IMR-90 (cell line): ENCODE data around the gene GLRX3. TPM values are rescaled to one million over a fixed set of nuclear protein-coding genes. Genes with fewer than 3 reads are reported as not detected.
A peak's percentile ranks its signal among the peaks of the same experiment; 100 is the strongest.

ENCODE experiments used
- ATAC-seq: fragments of 200-7000 bp; cut with Tn5 transposase; 2 replicates; pipeline ENCODE4 v1.9.1; 2020; ENCODE audit warnings: low read depth, mild to moderate bottlenecking, moderate library complexity
- BruUV-seq: library from RNA; stranded (reverse); fragments of 400-500 nt; replicated peaks from 2 replicates; lab custom pipeline; 2021; lab: Mats Ljungman, UMichigan
- CTCF ChIA-PET: fragments of 300-600 bp; formaldehyde crosslinking; extraction: SDS; loops from one replicate; lab custom pipeline; 2021; ENCODE audit warnings: antibody characterized with exemption; lab: Yijun Ruan, JAX
- POLR2A ChIA-PET: fragments of 300-600 bp; sonication (Branson Sonifier 250); formaldehyde crosslinking; loops from one replicate; lab custom pipeline; 2022; ENCODE audit warnings: antibody characterized with exemption; ENCODE audit not compliant: unreplicated experiment; lab: Charles Lee
- DNase-seq: peaks from one replicate; pipeline ENCODE4 v3.0.0; 2013
- H2AFZ ChIP-seq: replicated peaks from 2 replicates; pipeline ENCODE3; 2013; ENCODE audit warnings: low read length, mild to moderate bottlenecking; ENCODE audit not compliant: poor library complexity
- H2AK5ac ChIP-seq: 2 replicates; pipeline ENCODE4 v1.6.1; 2013; ENCODE audit warnings: low read depth, low read length, inconsistent platforms
- H2AK9ac ChIP-seq: replicated peaks from 2 replicates; pipeline ENCODE3; 2013; ENCODE audit warnings: mild to moderate bottlenecking, low read depth, low read length, moderate library complexity; ENCODE audit not compliant: poor library complexity
- H2BK120ac ChIP-seq: 2 replicates; pipeline ENCODE4 v1.6.1; 2013; ENCODE audit warnings: low read depth, low read length, inconsistent platforms
- H2BK15ac ChIP-seq: 3 replicates; pipeline ENCODE4 v1.6.1; 2013; ENCODE audit warnings: low read depth, low read length, inconsistent platforms
- H2BK20ac ChIP-seq: 2 replicates; pipeline ENCODE4 v1.6.1; 2013; ENCODE audit warnings: low read depth, mild to moderate bottlenecking, inconsistent platforms, low read length, moderate library complexity
- H2BK5ac ChIP-seq: 2 replicates; pipeline ENCODE4 v1.6.1; 2013; ENCODE audit warnings: mild to moderate bottlenecking, low read depth, low read length, inconsistent platforms; ENCODE audit not compliant: poor library complexity, severe bottlenecking
- H3K14ac ChIP-seq: replicated peaks from 2 replicates; pipeline ENCODE4 v1.6.1; 2013; ENCODE audit warnings: low read depth, low read length, inconsistent platforms
- H3K18ac ChIP-seq: 2 replicates; pipeline ENCODE4 v1.6.1; 2013; ENCODE audit warnings: low read depth, low read length, control low read depth
- H3K23ac ChIP-seq: 2 replicates; pipeline ENCODE4 v1.6.1; 2013; ENCODE audit warnings: low read depth, low read length, inconsistent platforms
- H3K27ac ChIP-seq: 2 replicates; pipeline ENCODE4 v1.5.1; 2013; ENCODE audit warnings: mild to moderate bottlenecking, control low read depth, low read length; ENCODE audit not compliant: insufficient read depth
- H3K27me3 ChIP-seq: 2 replicates; pipeline ENCODE4 v1.6.1; 2013; ENCODE audit warnings: low read length; ENCODE audit not compliant: control insufficient read depth, insufficient read depth
- H3K36me3 ChIP-seq: 2 replicates; pipeline ENCODE4 v1.6.1; 2013; ENCODE audit warnings: low read length, mixed read lengths; ENCODE audit not compliant: control insufficient read depth, insufficient read depth
- H3K4ac ChIP-seq: 2 replicates; pipeline ENCODE4 v1.6.1; 2013; ENCODE audit warnings: low read depth, low read length, inconsistent platforms
- H3K4me1 ChIP-seq: 2 replicates; pipeline ENCODE4 v1.6.1; 2013; ENCODE audit warnings: low read length, mixed read lengths; ENCODE audit not compliant: control insufficient read depth, insufficient read depth
- H3K4me2 ChIP-seq: 2 replicates; pipeline ENCODE4 v1.6.1; 2013; ENCODE audit warnings: low read depth, mild to moderate bottlenecking, control low read depth, low read length, moderate library complexity
- H3K4me3 ChIP-seq: 2 replicates; pipeline ENCODE4 v1.5.1; 2013; ENCODE audit warnings: low read depth, mild to moderate bottlenecking, control low read depth, low read length, moderate library complexity; ENCODE audit not compliant: insufficient read depth
- H3K56ac ChIP-seq: 2 replicates; pipeline ENCODE4 v1.6.1; 2013; ENCODE audit warnings: low read length, inconsistent platforms; ENCODE audit not compliant: insufficient read depth; ENCODE audit errors: extremely low read depth
- H3K79me1 ChIP-seq, 2 experiments: 2 replicates each; pipeline ENCODE4 v1.6.1; 2013; ENCODE audit warnings: low read length in 2 of 2, inconsistent platforms in 1 of 2, low read depth in 1 of 2
- H3K9ac ChIP-seq: 2 replicates; pipeline ENCODE4 v1.6.1; 2013; ENCODE audit warnings: low read depth, low read length, control low read depth
- H3K9me1 ChIP-seq: 2 replicates; pipeline ENCODE4 v1.6.1; 2013; ENCODE audit warnings: low read length, inconsistent platforms; ENCODE audit not compliant: insufficient read depth
- H3K9me3 ChIP-seq: 2 replicates; pipeline ENCODE4 v1.6.1; 2013; ENCODE audit warnings: low read length; ENCODE audit not compliant: control insufficient read depth, insufficient read depth
- H4K20me1 ChIP-seq: 2 replicates; pipeline ENCODE4 v1.6.1; 2013; ENCODE audit warnings: low read length, inconsistent platforms; ENCODE audit not compliant: insufficient read depth
- H4K5ac ChIP-seq: 2 replicates; pipeline ENCODE4 v1.6.1; 2013; ENCODE audit warnings: mild to moderate bottlenecking, low read depth, low read length, control low read depth
- H4K8ac ChIP-seq, 2 experiments: 2 replicates each; pipeline ENCODE4 v1.6.1; 2013; ENCODE audit warnings: low read depth in 2 of 2, low read length in 2 of 2, control low read depth in 1 of 2, inconsistent platforms in 1 of 2
- H4K91ac ChIP-seq: 2 replicates; pipeline ENCODE4 v1.6.1; 2013; ENCODE audit warnings: low read depth, low read length, inconsistent platforms; ENCODE audit not compliant: insufficient read depth
- BHLHE40 ChIP-seq: fragments of 150-350 bp; IDR thresholded peaks from 2 replicates; pipeline ENCODE4 v1.6.1; 2016; ENCODE audit warnings: mild to moderate bottlenecking, low read depth, low read length
- CEBPB ChIP-seq: IDR thresholded peaks from 2 replicates; pipeline ENCODE4 v1.6.1; 2012; ENCODE audit warnings: low read depth, low read length, improper control_type of control experiment
- CHD1 ChIP-seq: IDR thresholded peaks from 2 replicates; pipeline ENCODE4 v1.6.1; 2012; ENCODE audit warnings: low read depth, low read length, improper control_type of control experiment
- CTCF ChIP-seq: conservative IDR thresholded peaks from 2 replicates; pipeline ENCODE4 v1.5.1; 2012; ENCODE audit warnings: mild to moderate bottlenecking, low read depth, low read length, improper control_type of control experiment
- ELK1 ChIP-seq: fragments of 150-350 bp; IDR thresholded peaks from 2 replicates; pipeline ENCODE4 v1.6.1; 2016; ENCODE audit warnings: low read depth, mild to moderate bottlenecking, low read length, moderate library complexity, borderline replicate concordance
- FOS ChIP-seq: fragments of 150-350 bp; IDR thresholded peaks from 2 replicates; pipeline ENCODE4 v1.6.1; 2016; ENCODE audit warnings: low read depth, low read length
- MAFK ChIP-seq: IDR thresholded peaks from 2 replicates; pipeline ENCODE4 v1.6.1; 2012; ENCODE audit warnings: low read depth, low read length, improper control_type of control experiment
- MAZ ChIP-seq: IDR thresholded peaks from 2 replicates; pipeline ENCODE4 v1.6.1; 2012; ENCODE audit warnings: low read depth, mild to moderate bottlenecking, low read length, improper control_type of control experiment, moderate library complexity, borderline replicate concordance
- MXI1 ChIP-seq: IDR thresholded peaks from 2 replicates; pipeline ENCODE4 v1.6.1; 2012; ENCODE audit warnings: low read depth, mild to moderate bottlenecking, low read length, moderate library complexity, borderline replicate concordance
- NFE2L2 ChIP-seq: fragments of 150-350 bp; IDR thresholded peaks from 2 replicates; pipeline ENCODE4 v1.6.1; 2016; ENCODE audit warnings: low read depth, mild to moderate bottlenecking, low read length
- POLR2A ChIP-seq: IDR thresholded peaks from 2 replicates; pipeline ENCODE4 v1.6.1; 2012; ENCODE audit warnings: mild to moderate bottlenecking, low read depth, low read length
- RAD21 ChIP-seq: IDR thresholded peaks from 2 replicates; pipeline ENCODE4 v1.6.1; 2012; ENCODE audit warnings: low read length, improper control_type of control experiment
- RCOR1 ChIP-seq: IDR thresholded peaks from 2 replicates; pipeline ENCODE4 v1.6.1; 2012; ENCODE audit warnings: mild to moderate bottlenecking, low read length, improper control_type of control experiment; ENCODE audit not compliant: insufficient replicate concordance
- RFX5 ChIP-seq: IDR thresholded peaks from 2 replicates; pipeline ENCODE4 v1.8.0; 2012; ENCODE audit warnings: low read depth, mild to moderate bottlenecking, low read length, moderate library complexity
- SMC3 ChIP-seq: fragments of 150-350 bp; IDR thresholded peaks from 2 replicates; pipeline ENCODE4 v1.6.1; 2016; ENCODE audit warnings: low read depth, mild to moderate bottlenecking, antibody characterized with exemption, low read length, moderate library complexity
- USF2 ChIP-seq: fragments of 150-350 bp; IDR thresholded peaks from 2 replicates; pipeline ENCODE4 v1.6.1; 2017; ENCODE audit warnings: mild to moderate bottlenecking, antibody characterized with exemption, low read length, low read depth
- WGBS, 2 experiments: methylation state at CpG; one replicate each; pipeline versions ENCODE4 v1.1.5 to v1.1.7; 2013; ENCODE audit warnings: missing lambda C conversion rate in 2 of 2; ENCODE audit not compliant: insufficient read length in 1 of 2; ENCODE audit errors: extremely low coverage in 2 of 2; 5-methylcytosine and 5-hydroxymethylcytosine counted together
- dilution Hi-C: fragments of 300-500 bp; cut with HindIII; formaldehyde crosslinking; loops from one replicate; pipeline ENCODE4 v1.14.3; 2018; ENCODE audit warnings: low sequenced_read_pairs; ENCODE audit not compliant: unreplicated experiment
- in situ Hi-C: fragments of 300-500 bp; cut with MboI; formaldehyde crosslinking; loops from 3 replicates; pipeline ENCODE4 v1.14.3; 2019; ENCODE audit warnings: low sequenced_read_pairs, inconsistent platforms, mixed read lengths
- intact Hi-C: fragments of 100-400 bp; cut with micrococcal nuclease; formaldehyde crosslinking; loops from 2 replicates; pipeline ENCODE4 v1.10.0; 2022
- polyA plus RNA-seq, 3 experiments: library from polyadenylated mRNA; depleted of rRNA; stranded (reverse); fragments of >200 nt; gene quantifications; 2 replicates each; pipeline ENCODE4 v1.2.3, GENCODE V29; 2012; ENCODE audit warnings: low replicate concordance in 1 of 3
- total RNA-seq: library from RNA; depleted of rRNA; stranded (reverse); fragments of >200 nt; gene quantifications from 2 replicates; pipeline ENCODE4 v1.2.3, GENCODE V29; 2012

GLRX3 gene
- total and polyA plus RNA-seq, 2 of the 4 experiments (the other 2 are of a cell fraction): 78.7 to 81.7 TPM

GRCh38 chr10:130121486-130122079 is 14.6 kb upstream of the GLRX3 start:
- H2BK5ac ChIP-seq: no peak overlapping the region
- H2BK120ac ChIP-seq: no peak overlapping the region
- H2AK5ac ChIP-seq: no peak overlapping the region
- dilution Hi-C loops: no loop called here
- no peak overlapping the region for H3K18ac ChIP-seq
- no peak overlapping the region for H3K14ac ChIP-seq
- H4K5ac ChIP-seq: no peak overlapping the region
- no peak for ATAC-seq
- H2BK20ac ChIP-seq: no peak overlapping the region
- H3K4me3 ChIP-seq: no peak overlapping the region
- no peaks in the 10 kb centered on the region for H4K20me1 ChIP-seq
- DNase-seq: no peak
- H3K9me3 ChIP-seq: no peaks in the 10 kb centered on the region
- H3K9ac ChIP-seq: no peak overlapping the region
- no peaks in the 10 kb centered on the region for H3K79me1 ChIP-seq
- no peaks in the 10 kb centered on the region for H3K27me3 ChIP-seq
- TF ChIP-seq RAD21 (no peak), CEBPB (no peak), FOS (no peak), ELK1 (no peak), MAZ (no peak), POLR2A (no peak), MXI1 (no peak), RFX5 (no peak), RCOR1 (no peak), CHD1 (no peak), NFE2L2 (no peak), SMC3 (no peak), MAFK (no peak), USF2 (no peak), CTCF (no peak), BHLHE40 (no peak)
- no peak overlapping the region for H2BK15ac ChIP-seq
- ChIA-PET CTCF (no interaction called here), POLR2A (no interaction called here)
- peak overlapping the region; percentile 41 for H2AFZ ChIP-seq
- H3K56ac ChIP-seq: no peak overlapping the region
- no peak overlapping the region for H2AK9ac ChIP-seq
- no peak overlapping the region for H3K27ac ChIP-seq
- no peak overlapping the region for H3K4me2 ChIP-seq
- no peak overlapping the region for H4K91ac ChIP-seq
- H3K4ac ChIP-seq: no peak overlapping the region
- in situ Hi-C loops: no loop called here
- no peak overlapping the region for H3K23ac ChIP-seq
- H3K9me1 ChIP-seq: no peaks in the 10 kb centered on the region
- no peak overlapping the region for H4K8ac ChIP-seq
- WGBS, 2 experiments: no CpG with 5 or more reads among the region's 13 CpGs
- H3K4me1 ChIP-seq: no peaks in the 10 kb centered on the region
- BruUV-seq: no TSS peak
- intact Hi-C loops: no loop called here
- H3K36me3 ChIP-seq: no peaks in the 10 kb centered on the region
